CD4-positive, alpha-beta memory T cell (primary cell): ENCODE measurements around the gene CISH. TPM values are rescaled to one million over a fixed set of nuclear protein-coding genes. Genes with fewer than 3 reads are reported as not detected.
A peak's percentile ranks its signal among the peaks of the same experiment; 100 is the strongest.

ENCODE experiments used
- CTCF ChIA-PET: fragments of 350-600 bp; sonication (Branson Sonifier 250); formaldehyde crosslinking; loops from one replicate; lab custom pipeline; 2021; ENCODE audit warnings: inconsistent platforms; ENCODE audit not compliant: partially characterized antibody; lab: Charles Lee
- POLR2A ChIA-PET: fragments of 350-600 bp; sonication (Branson Sonifier 250); formaldehyde crosslinking; loops from one replicate; lab custom pipeline; 2021; ENCODE audit not compliant: partially characterized antibody; lab: Charles Lee
- DNase-seq, 5 donors: peaks; one replicate each; pipeline versions ENCODE4 v3.0.0 to v3.0.0-alpha.2; 2020 to 2022; ENCODE audit warnings: mixed read lengths in 1 of 5
- H3K27ac ChIP-seq: one replicate; pipeline ENCODE4 v1.7.0; 2013; ENCODE audit warnings: low read depth, low read length
- H3K27me3 ChIP-seq: 2 replicates; pipeline ENCODE4 v1.7.0; 2013; ENCODE audit warnings: mild to moderate bottlenecking, low read length, moderate library complexity; ENCODE audit not compliant: insufficient read depth
- H3K36me3 ChIP-seq: 2 replicates; pipeline ENCODE4 v1.7.0; 2013; ENCODE audit warnings: mild to moderate bottlenecking, low read length, moderate library complexity; ENCODE audit not compliant: insufficient read depth
- H3K4me1 ChIP-seq: 2 replicates; pipeline ENCODE4 v1.7.0; 2013; ENCODE audit warnings: mild to moderate bottlenecking, low read length, moderate library complexity; ENCODE audit not compliant: insufficient read depth
- H3K4me3 ChIP-seq, 2 donors: one replicate each; pipeline ENCODE4 v1.7.0; 2013; ENCODE audit warnings: low read length in 2 of 2, mild to moderate bottlenecking in 1 of 2
- H3K9me3 ChIP-seq, 2 donors: one replicate each; pipeline ENCODE4 v1.7.0; 2013; ENCODE audit warnings: low read length in 2 of 2, control low read depth in 1 of 2; ENCODE audit not compliant: control insufficient read depth in 1 of 2
- H3K27ac Mint-ChIP-seq, 7 donors: one replicate each; pipeline ENCODE4 v1.8.0; 2020 to 2021; ENCODE audit warnings: mixed read lengths in 7 of 7, mild to moderate bottlenecking in 6 of 7, inconsistent platforms in 3 of 7, moderate library complexity in 3 of 7
- H3K27me3 Mint-ChIP-seq, 2 donors: one replicate each; pipeline ENCODE4 v1.8.0; 2020 to 2021; ENCODE audit warnings: mixed read lengths in 2 of 2
- H3K36me3 Mint-ChIP-seq, 2 donors: one replicate each; pipeline ENCODE4 v1.8.0; 2020 to 2021; ENCODE audit warnings: mixed read lengths in 2 of 2, inconsistent platforms in 1 of 2, mild to moderate bottlenecking in 1 of 2
- H3K4me1 Mint-ChIP-seq, 4 donors: one replicate each; pipeline ENCODE4 v1.8.0; 2020 to 2021; ENCODE audit warnings: mixed read lengths in 4 of 4, mild to moderate bottlenecking in 1 of 4
- H3K4me3 Mint-ChIP-seq, 8 donors: one replicate each; pipeline ENCODE4 v1.8.0; 2020 to 2021; ENCODE audit warnings: mixed read lengths in 8 of 8, mild to moderate bottlenecking in 7 of 8, moderate library complexity in 6 of 8, inconsistent platforms in 3 of 8
- H3K9me3 Mint-ChIP-seq, 8 donors: one replicate each; pipeline ENCODE4 v1.8.0; 2020 to 2021; ENCODE audit warnings: mixed read lengths in 8 of 8, mild to moderate bottlenecking in 5 of 8, inconsistent platforms in 3 of 8, moderate library complexity in 1 of 8
- intact Hi-C: fragments of 100-400 bp; cut with micrococcal nuclease; formaldehyde crosslinking; loops from one replicate; pipeline ENCODE4 v1.15.1; 2023
- polyA plus RNA-seq, 2 donors: library from polyadenylated mRNA; unstranded; fragments of 300-500 nt; fragmentation: Illumina TruSeq; gene quantifications; one replicate each; pipeline ENCODE4 v1.2.3, GENCODE V29; 2021
- total RNA-seq, 2 experiments: library from RNA; stranded (reverse); gene quantifications; one replicate each; pipeline ENCODE4 v1.2.3, GENCODE V29; 2021

CISH gene
- total and polyA plus RNA-seq, 4 experiments from 2014 or later, result 14.7 to 248 (median 53.6) TPM

DNA sequence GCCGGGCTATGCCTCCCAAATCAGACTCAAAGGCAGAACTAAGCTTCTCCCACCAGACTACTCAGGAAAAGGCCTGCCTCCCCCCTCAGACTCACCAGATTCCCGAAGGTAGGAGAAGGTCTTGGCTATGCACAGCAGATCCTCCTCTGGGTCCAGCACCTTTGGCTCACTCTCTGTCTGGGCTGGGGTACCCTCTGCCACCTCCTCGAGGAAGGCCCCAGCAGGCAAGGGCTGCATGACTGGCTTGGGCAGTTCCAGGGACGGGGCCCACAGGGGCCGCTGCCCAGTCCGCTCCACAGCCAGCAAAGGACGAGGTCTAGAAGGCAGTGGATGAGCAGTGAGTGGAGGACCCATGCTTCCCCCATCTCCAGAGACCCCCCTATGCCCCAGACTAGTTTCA is 3.3 kb downstream of the CISH start:
- Histone ChIP-seq H3K9me3 (no peaks in the 10 kb centered on the region), H3K4me1 (peaks cover 71% of the 10 kb centered on the region), H3K27me3 (no peaks in the 10 kb centered on the region), H3K27ac (peak overlapping the region; percentile 81), H3K36me3 (peaks cover 61% of the 10 kb centered on the region), H3K4me3 (peak overlapping the region; percentile 93 to 96)
- H3K27ac Mint-ChIP-seq, result peak overlapping the region; percentile 90 to 97 (median 94)
- intact Hi-C loops, result no loop called here
- H3K36me3 Mint-ChIP-seq, result peaks cover 72 to 86% of the 10 kb centered on the region in 2 donors
- DNase-seq, result peak in 1 of 5 donors; percentile 7
- ChIA-PET CTCF (interaction anchor here (1.0 to 24.7 kb wide), 7 partner anchors 7 to 782 kb away, joined by 3 to 996 read pairs (median 11); partner anchors contain the start of genes C3orf18 and HEMK1), POLR2A (interaction anchor here (0.8 to 26.0 kb wide), 8 partner anchors 9 to 891 kb away, joined by 3 to 1072 read pairs (median 12); partner anchors contain the start of genes C3orf18, DCAF1, HEMK1 and MAPKAPK3)
- H3K4me1 Mint-ChIP-seq, result peaks cover 55 to 90% (median 70%) of the 10 kb centered on the region in 4 donors
- H3K27me3 Mint-ChIP-seq, result no peaks in the 10 kb centered on the region
- H3K9me3 Mint-ChIP-seq, result no peaks in the 10 kb centered on the region
- H3K4me3 Mint-ChIP-seq, result peak overlapping the region; percentile 92 to 99 (median 96)

DNA sequence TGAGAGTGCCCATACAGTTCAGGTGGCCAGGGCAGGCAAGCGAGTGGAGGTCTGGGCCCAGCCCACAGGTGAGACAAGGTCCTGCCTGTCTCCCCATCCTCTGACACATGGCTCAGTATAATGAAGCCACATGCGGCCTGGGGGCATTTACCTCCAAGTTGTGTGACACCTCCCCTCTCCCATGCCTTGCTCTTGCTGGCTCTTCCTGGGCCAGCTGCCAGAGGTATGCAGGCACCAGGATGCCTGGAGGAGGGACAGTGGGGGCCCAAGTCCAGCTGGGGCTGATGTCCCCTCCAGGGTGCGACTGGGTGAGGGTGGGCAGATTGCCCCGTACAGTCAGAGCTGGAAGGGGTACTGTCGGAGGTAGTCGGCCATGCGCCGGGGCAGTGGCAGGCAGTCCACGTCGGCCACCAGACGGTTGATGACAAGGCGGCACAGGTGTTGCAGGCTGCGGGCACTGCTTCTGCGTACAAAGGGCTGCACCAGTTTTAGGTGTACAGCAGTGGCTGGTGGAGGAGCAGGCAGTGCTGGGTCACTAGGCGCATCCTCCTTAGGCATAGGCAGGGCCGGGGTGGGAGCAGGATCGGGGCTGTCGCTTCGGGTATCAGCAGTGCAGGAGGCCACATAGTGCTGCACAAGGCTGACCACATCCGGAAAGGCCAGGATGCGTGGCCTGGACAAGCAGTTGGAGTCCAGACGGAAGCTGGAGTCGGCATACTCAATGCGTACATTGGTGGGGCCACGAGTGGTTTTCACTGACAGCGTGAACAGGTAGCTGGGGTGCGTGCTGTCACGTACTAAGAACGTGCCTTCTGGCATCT is 4.1 kb downstream of the CISH start:
- ChIA-PET CTCF (interaction anchor here (1.0 to 24.7 kb wide), 7 partner anchors 6 to 782 kb away, joined by 3 to 996 read pairs (median 11); partner anchors contain the start of genes C3orf18, HEMK1 and MAPKAPK3), POLR2A (interaction anchor here (0.8 to 26.0 kb wide), 7 partner anchors 8 to 892 kb away, joined by 3 to 1072 read pairs (median 20); partner anchors contain the start of genes C3orf18, DCAF1, HEMK1 and MAPKAPK3)
- Mint-ChIP-seq H3K4me3 (peak overlapping the region; percentile 92 to 99 (median 96)), H3K27ac (peak overlapping the region; percentile 88 to 97 (median 95)), H3K9me3 (no peaks in the 10 kb centered on the region), H3K27me3 (no peaks in the 10 kb centered on the region), H3K36me3 (peaks cover 72 to 90% of the 10 kb centered on the region in 2 donors), H3K4me1 (peaks cover 53 to 93% (median 69%) of the 10 kb centered on the region in 4 donors)
- peak overlapping the region; percentile 93 to 96 for H3K4me3 ChIP-seq
- peaks cover 61% of the 10 kb centered on the region for H3K36me3 ChIP-seq
- no peaks in the 10 kb centered on the region for H3K9me3 ChIP-seq
- DNase-seq, result peak in 1 of 5 donors; percentile 36
- peaks cover 71% of the 10 kb centered on the region for H3K4me1 ChIP-seq
- no peaks in the 10 kb centered on the region for H3K27me3 ChIP-seq
- H3K27ac ChIP-seq, result peak overlapping the region; percentile 81
- intact Hi-C loops, result no loop called here

GRCh38 chr3:50606596-50606995 is 5.0 kb downstream of the CISH start:
- Mint-ChIP-seq H3K27me3 (no peaks in the 10 kb centered on the region), H3K9me3 (peaks cover 0 to 2% (median 0%) of the 10 kb centered on the region in 8 donors), H3K27ac (peak overlapping the region; percentile 80 to 97 (median 90)), H3K4me3 (peak overlapping the region; percentile 92 to 99 (median 96)), H3K36me3 (peaks cover 72 to 88% of the 10 kb centered on the region in 2 donors), H3K4me1 (peaks cover 57 to 93% (median 72%) of the 10 kb centered on the region in 4 donors)
- peak in 4 of 5 donors; percentile 25 to 67 (median 36) for DNase-seq
- H3K27me3 ChIP-seq, result no peaks in the 10 kb centered on the region
- intact Hi-C loops, result no loop called here
- peak overlapping the region; percentile 81 for H3K27ac ChIP-seq
- H3K4me3 ChIP-seq, result peak overlapping the region; percentile 93 to 96
- H3K36me3 ChIP-seq, result peaks cover 61% of the 10 kb centered on the region
- ChIA-PET POLR2A (interaction anchor here (7.2 to 26.0 kb wide), 3 partner anchors 7 to 32 kb away, joined by 156 to 1072 read pairs (median 577); partner anchors contain the start of genes C3orf18 and HEMK1), CTCF (interaction anchor here (1.0 to 24.7 kb wide), 3 partner anchors 9 to 33 kb away, joined by 6 to 996 read pairs (median 492); partner anchors contain the start of genes C3orf18, HEMK1 and MAPKAPK3)
- H3K9me3 ChIP-seq, result no peaks in the 10 kb centered on the region
- H3K4me1 ChIP-seq, result peaks cover 76% of the 10 kb centered on the region

DNA sequence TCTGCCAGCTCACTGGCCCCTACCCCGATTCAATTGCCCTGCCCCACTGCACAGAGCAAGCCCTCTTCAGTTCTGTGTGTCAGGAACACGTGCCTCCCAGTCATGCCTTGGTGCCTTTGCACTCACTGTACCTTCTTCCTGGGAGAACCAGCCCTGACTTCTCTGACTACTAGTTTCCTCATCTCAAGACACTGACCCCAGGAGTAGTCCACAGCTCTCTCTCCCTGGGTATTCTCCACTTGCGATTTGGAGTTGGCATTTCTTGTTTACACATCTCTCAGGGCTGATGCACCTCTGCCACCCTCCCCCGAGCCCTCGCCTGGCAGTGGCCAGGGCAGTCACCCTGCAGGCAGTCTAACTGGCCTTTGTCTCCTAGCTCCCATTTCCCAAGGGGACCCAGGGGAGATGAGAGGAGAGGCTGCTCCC is 5.7 kb downstream of the CISH start:
- H3K9me3 ChIP-seq, result no peaks in the 10 kb centered on the region
- no peaks in the 10 kb centered on the region for H3K27me3 Mint-ChIP-seq
- peak overlapping the region; percentile 81 for H3K27ac ChIP-seq
- ChIA-PET POLR2A (interaction anchor here (0.6 to 26.0 kb wide), 4 partner anchors 6 to 894 kb away, joined by 3 to 1072 read pairs (median 366); partner anchors contain the start of genes C3orf18, DCAF1 and HEMK1), CTCF (interaction anchor here (1.0 to 24.7 kb wide), 4 partner anchors 6 to 32 kb away, joined by 6 to 996 read pairs (median 320); partner anchors contain the start of genes C3orf18, CISH, HEMK1 and MAPKAPK3)
- H3K36me3 Mint-ChIP-seq, result peaks cover 70 to 89% of the 10 kb centered on the region in 2 donors
- peaks cover 0 to 2% (median 0%) of the 10 kb centered on the region in 8 donors for H3K9me3 Mint-ChIP-seq
- H3K4me1 Mint-ChIP-seq, result peaks cover 64 to 100% (median 78%) of the 10 kb centered on the region in 4 donors
- no peaks in the 10 kb centered on the region for H3K27me3 ChIP-seq
- peaks cover 83% of the 10 kb centered on the region for H3K4me1 ChIP-seq
- peak overlapping the region; percentile 79 to 97 (median 90) for H3K27ac Mint-ChIP-seq
- H3K36me3 ChIP-seq, result peaks cover 61% of the 10 kb centered on the region
- peak overlapping the region; percentile 39 to 93 for H3K4me3 ChIP-seq
- H3K4me3 Mint-ChIP-seq, result peak overlapping the region; percentile 92 to 99 (median 96)
- peak in 1 of 5 donors; percentile 33 for DNase-seq
- intact Hi-C loops, result loop anchor here (1.0 kb wide), 1 partner anchor 307 kb away; the partner anchor contains the start of genes HYAL3 and NAA80

DNA sequence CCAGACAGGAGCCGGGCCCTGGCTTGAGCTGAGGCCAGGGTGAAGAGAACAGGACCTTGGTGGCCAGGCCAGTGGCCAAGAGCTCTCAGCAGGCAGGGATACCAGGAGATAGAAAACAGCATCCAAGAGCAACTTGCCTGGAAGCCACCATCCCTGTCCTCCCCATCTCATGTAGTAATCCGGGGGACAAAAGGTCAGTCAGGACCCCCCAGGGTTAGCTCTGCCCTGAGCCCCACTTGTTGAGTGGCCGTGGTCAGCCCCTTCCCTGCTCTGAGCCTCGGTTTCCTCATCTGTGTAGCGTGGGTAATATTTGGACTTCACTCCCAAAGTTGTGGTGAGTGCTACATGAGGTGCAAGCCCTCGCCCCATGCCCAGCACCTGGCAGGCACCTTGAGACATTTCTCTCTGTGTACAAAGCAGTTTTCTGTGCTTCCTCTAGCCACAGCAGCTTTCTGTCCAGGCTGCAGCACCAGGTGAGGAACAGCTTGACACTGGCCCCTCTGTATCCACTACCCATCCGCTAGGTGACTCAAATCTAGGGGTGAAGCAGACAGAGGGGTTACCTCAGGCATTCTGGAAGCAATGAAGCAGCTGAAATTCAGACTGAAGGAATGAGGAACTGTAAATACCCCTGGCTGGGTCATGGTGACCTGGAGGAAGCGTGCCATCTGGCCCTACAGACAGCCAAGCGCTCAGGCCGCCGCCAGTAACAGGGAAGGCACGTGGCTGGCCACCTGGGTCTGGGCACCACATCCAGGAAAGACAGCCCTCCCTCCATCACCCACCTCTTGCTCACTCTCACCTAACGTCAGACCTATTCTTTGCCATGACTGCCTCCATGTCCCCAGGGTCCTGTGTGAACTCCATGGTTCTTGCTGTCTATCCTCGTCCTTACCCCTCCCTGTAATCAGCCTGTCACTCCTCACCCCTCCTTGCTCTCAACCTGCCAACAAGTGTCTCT is 6.7 kb downstream of the CISH start:
- intact Hi-C loops, result loop anchor here (1.0 kb wide), 1 partner anchor 306 kb away; the partner anchor contains the start of genes HYAL3 and NAA80
- Histone ChIP-seq H3K9me3 (no peaks in the 10 kb centered on the region), H3K4me3 (peak overlapping the region; percentile 12 to 17), H3K36me3 (peaks cover 53% of the 10 kb centered on the region), H3K27ac (peak overlapping the region; percentile 81), H3K4me1 (peaks cover 93% of the 10 kb centered on the region), H3K27me3 (no peaks in the 10 kb centered on the region)
- peak overlapping the region; percentile 79 to 97 (median 92) for H3K27ac Mint-ChIP-seq
- CTCF ChIA-PET, result interaction anchor here (0.6 to 24.7 kb wide), 4 partner anchors 7 to 75 kb away, joined by 3 to 996 read pairs (median 320); partner anchors contain the start of genes C3orf18, CISH, HEMK1 and MAPKAPK3
- peaks cover 60 to 80% of the 10 kb centered on the region in 2 donors for H3K36me3 Mint-ChIP-seq
- no peaks in the 10 kb centered on the region for H3K27me3 Mint-ChIP-seq
- H3K4me1 Mint-ChIP-seq, result peaks cover 70 to 100% (median 86%) of the 10 kb centered on the region in 4 donors
- peak overlapping the region; percentile 50 to 99 (median 96) for H3K4me3 Mint-ChIP-seq
- DNase-seq, result peak in 1 of 5 donors; percentile 35
- peaks cover 0 to 2% (median 0%) of the 10 kb centered on the region in 8 donors for H3K9me3 Mint-ChIP-seq
- POLR2A ChIA-PET, result interaction anchor here (0.7 to 26.0 kb wide), 5 partner anchors 5 to 30 kb away, joined by 3 to 1072 read pairs (median 156); partner anchors contain the start of genes C3orf18 and HEMK1
